Measurements from ENCODE around the gene GRID1.

The GRID1 gene

DNA sequence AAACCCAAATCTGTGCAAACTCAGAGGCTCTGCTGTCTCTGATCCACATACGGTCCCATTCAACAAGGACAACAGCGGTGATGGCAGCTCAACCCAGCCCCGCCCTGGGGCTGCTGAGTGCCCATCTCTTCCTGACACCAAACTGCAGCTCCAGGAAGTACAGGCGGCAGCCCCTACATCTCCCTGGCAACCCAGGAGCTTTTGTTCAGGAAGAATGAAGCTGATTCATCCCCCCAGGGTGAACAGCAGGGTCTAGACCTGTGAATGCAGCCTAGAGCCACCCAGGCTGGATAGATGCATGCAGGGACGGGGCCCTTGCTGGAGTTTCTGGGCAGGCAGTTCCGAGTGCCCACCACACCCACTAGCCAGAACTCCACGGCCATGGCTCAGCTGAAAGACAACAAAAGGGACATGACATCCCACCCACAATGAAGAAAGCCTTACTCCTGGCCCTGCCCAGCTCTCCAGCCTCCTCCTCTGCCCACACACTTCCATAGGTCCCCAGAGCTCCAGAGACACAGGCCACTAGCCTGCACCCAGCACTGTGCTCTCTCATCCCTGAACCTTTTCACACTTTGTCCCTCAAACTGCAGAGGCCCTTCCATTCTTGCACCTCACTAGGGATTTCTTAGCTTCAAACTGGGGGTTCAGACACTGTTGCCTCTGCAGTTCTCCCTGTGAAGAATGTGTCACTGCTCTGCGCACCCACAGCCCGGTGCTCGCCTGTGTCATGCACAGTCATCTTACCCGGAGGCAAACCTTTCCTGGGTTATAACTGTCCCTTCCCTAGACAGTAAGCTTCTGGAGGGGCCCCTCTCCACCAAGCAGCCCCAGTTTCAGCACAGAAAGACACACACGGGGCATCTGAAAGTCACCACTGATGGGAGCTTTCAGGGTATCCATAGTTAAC lies 99.1 kb downstream of the GRID1 start:
- no peak for DNase-seq (ENCODE audit: low read depth, low spot score)

DNA sequence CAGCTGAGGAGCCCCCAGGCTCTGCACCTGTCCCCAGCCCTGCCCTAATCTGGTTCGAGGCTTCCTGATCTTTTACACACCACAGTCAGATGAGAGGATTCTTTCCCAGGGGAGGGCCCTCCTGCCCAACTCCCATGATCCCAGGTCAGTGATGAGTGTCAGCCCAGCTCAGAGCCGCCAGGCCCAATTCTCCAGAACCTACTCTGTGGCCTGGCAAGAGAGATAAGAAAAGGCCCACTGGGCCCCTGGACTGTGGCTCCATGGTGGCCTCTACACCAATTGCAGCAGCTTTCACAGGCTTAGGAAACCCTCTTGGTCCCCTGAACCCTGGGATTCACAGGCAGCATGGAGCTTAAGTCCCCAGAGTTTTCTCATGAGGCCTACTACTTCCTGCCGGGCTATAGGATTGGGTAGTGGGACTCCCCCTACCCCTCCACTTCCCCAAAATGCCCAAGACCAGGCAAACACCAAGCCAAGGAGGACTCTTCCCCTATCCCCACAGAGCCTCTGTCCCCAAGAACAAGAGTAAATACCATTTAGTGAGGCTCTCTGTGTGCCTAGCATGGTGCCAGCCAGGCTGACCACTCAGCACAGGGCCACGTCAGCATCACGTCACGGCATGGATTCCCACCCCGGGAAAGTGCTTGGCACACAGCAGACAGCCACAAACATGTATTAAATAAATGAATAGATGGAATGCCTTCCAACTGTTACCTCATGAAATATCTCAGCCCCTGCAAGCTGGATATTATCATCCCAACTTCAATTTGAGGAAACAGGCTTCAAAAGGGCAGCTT lies 100.0 kb downstream of the GRID1 start:
- DNase-seq (ENCODE audit: low read depth, low spot score) = no peak

DNA sequence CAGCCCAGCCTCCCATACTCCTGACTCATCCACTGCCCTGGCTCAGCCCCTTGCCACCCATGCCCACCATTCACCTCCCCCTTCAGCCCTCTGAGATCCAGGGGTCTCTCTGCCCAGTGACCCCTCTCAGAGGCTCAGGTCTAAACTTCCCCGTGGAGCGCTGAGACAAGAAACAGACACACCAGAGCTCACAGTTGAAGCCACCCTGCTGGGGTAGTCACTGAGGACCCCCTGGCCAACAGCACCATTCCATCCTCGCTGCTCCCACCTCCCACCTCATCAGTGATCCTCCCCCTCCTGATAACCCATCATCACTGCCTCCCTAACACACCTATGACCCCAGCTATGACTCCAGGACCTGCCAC lies 100.7 kb downstream of the GRID1 start:
- no peak for DNase-seq (ENCODE audit: low read depth, low spot score)

DNA sequence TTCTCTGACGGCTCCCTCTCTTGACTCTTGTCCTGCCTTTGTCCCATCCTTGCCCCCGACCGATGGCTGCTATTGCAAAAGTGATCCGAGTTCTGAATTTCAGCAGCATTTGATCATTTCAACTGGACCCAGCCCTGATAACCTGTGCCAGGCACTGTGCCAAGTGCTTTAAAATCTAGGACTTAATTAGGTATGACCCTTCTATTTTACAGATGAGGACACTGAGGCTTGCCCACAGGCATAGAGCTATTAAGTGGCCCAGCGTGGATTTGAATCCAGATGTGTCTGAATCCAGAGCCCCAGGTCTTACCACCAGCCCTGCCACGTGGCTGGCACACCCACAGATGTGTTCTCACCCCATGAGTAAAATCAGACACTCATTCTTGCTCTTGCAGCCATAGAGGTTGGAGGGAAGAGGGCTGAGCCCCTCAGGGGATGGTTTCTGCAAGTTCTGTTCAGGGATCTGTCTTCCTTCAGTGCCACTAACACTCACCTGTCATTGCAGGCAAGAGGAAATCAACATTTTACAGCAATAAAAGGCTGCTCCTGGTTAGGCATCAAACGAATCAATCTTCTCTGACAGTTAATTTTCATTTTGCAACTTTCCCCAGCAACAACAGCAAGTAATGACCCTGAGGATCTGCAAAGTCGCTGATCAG lies 101.2 kb downstream of the GRID1 start:
- no peak for DNase-seq (ENCODE audit: low read depth, low spot score)

DNA sequence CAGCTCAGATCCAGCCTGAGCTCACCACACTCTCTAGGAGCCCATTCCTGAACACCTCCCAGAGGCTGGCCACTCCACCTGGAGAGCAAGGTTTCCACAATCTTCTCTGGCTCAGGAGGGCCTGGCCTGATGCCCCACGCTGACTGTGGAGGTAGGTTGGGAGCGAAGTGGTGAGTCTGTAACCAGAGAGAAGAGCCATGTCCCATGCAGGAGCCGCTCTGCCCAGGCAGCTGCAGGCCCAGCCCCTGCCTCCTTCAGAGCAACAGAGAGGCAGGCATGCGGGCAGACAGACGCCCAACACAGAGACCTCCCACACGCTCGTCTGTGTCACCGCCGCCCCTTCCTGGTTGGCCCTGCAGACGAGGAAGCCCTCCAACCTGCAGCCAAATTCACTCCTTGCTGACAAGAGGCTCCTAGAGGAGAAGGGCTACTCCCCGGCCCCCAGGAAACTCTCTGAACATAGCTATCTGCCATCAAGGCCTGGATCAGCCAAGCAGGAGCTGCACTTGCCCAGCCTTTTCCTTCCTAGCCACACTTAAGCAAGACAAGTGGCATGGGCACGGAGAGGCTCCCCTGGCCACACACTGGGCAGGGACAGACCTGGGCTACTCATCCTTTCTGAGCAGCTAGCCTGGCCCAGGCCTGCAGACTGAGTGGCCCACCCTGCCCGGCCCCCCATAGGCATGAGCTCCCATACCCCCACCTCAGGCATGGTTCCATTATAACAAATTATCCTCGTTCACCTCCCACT lies 101.9 kb downstream of the GRID1 start:
- no peak for DNase-seq (ENCODE audit: low read depth, low spot score)

DNA sequence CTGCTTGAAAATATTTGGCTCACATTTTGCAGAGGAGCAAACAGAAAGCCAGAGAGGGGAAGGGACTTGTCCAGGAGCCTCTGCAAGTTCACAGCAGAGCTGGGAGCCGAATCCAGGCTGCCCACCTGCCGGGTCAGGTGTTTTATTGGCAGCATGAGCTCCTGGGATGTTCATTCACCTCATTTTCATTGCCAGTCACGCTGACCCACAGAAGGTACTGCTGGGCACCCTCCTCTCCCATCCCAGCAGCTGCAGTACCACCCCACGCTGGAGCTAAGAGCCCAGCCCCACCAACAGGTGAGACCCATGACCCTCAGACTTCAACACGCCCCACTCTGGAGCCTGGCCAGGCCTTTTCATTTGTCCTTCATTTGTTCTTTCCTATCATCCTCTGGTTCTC lies 102.7 kb downstream of the GRID1 start:
- DNase-seq (ENCODE audit: low read depth, low spot score) = no peak

DNA sequence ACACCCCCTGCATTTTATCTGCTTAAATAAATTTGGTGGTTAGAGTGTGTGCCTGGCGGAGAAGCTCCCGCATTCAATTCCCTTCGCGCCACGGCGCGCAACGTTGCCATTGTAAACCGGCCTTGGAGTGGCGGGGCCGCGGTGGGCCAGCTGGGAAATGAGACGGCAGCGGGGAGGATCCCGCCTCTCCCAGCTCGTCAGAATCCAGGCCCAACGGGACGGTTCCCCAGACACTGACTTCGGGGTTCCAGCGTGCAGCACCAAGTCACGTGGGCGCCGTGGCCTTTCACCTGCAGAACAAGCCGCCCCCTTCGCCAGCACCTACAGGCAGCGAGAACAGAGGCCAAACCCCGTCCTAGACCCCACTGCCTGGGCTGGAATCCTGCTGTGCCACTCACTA lies 103.4 kb downstream of the GRID1 start:
- no peak for DNase-seq (ENCODE audit: low read depth, low spot score)

DNA sequence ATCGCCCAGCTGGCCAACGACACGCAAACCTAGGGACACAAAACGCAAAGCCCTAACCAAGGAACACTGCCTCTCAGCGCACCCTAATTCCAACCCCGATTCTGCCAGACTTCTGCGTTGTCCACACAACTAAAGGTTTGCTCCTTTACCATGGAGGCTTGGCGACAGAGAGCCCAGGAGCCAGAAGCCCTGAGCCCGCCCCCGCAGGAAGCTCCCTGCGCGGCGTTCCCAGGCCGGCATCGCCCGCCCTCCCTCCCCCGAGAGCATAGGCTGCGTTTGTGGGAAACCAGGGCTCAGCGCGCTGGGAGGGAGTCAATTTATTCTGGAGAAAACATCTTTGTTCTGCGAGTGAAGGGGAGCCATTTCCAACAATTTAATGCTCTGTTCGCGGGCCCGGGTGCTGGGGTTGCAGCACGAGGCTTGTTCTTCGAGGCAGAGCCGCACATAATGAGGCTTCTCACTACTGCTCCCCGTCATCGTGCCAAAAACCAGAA lies 103.9 kb downstream of the GRID1 start:
- DNase-seq (ENCODE audit: low read depth, low spot score) = no peak

DNA sequence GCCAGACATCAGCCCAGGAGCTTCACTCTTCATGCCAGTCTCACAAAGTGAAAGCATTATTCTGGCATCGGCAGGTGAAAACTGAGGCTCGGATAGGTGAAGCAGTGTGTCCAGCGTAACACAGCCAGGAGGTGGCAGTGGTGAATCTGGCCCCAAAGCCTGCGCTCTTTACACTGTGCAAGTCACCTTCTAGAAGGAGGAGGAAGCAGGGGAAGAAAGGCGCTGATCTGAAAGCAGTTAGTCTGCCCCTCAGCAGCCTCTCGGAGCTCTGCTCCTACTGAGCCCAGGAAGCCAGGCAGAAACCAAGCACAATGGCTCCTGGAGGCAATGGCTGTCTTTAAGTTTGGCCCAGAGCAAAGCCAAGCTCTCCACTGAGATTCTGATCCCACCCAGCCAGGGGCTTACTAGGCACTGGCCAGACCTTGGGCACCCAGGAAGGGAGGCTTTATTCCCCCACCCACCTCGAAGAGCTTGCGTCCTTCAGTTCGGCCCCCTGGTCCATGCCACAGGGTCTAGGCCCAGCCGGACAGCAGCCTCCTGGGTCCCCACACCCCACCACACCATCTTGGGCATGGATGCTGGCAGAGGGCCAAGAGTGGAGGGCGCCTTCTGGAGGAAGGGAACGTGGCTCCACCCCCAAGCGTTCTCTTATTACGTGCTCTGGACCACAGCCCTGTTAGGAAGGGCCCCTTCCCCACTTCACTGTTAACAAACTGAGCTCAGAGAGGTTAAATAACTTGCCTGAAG lies 104.5 kb downstream of the GRID1 start:
- DNase-seq (ENCODE audit: low read depth, low spot score) = no peak

DNA sequence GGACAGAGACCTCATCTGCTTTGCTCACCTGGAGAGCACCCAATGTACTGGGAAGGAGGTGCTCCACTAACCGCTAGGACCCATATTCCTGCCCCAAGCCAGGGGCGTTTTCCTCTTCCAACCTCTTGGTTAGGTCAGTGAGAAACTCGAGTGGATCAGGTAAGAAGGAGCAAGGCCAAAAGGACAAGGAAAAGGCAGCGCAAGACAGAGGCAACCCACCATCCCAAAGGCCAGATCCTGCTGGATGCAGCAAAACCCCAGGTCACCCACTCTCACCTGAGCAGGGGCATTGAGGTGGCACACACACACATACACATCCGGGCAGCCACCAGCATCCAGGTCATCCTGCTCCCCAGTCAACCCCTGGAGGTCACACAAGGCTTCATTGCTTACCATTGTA lies 105.1 kb downstream of the GRID1 start:
- DNase-seq (ENCODE audit: low read depth, low spot score) = no peak

DNA sequence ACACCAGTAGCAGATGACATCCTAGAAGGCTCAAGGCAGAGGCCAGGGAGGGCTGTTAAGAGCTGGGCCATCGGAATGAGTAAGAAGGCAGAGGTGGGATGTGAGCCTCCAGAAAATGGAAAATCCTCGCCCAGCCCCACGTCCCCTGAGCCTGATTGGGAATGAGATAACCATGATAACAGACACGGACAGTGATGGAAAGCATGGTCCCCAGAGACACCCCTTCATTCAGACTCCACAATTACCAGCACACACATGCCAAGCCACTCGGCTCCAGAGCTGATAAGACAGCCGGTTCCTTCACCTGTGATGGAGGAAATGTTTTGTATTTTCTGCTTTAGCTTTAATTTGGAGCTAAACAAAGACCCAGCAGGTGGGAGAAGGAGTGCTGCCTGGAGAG lies 106.0 kb downstream of the GRID1 start:
- no peak for DNase-seq (ENCODE audit: low read depth, low spot score)

DNA sequence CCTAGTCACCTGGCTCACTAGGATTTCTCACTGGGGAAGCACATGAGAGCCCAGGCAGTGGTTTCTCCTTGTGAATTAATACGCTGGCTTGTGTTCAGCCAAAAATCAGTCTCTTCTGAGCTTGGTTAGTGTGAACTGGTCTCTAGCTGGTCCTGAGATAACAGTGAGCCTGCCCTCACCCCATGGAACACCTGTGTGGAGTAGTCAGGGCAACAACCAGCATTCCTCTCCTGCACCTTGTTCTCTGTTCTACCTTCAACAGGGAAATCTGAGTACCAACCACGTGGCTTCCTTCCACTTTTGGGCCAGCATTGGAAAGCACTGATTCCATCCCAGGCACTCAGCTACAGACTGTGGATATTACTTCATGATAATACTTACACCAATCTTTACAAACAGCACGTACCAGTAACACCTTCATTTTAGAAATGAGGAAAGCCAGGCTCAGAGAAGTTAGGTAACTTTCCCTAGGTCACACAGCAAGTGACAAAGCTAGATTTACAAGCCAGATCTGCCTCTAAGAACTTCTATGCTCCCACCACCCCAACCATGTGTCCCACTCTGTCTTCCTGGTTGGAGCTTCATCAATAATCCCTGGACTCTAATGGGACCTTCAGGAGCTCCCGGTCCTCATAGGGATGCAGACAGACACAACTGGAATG lies 106.6 kb downstream of the GRID1 start:
- DNase-seq (ENCODE audit: low read depth, low spot score) = no peak

DNA sequence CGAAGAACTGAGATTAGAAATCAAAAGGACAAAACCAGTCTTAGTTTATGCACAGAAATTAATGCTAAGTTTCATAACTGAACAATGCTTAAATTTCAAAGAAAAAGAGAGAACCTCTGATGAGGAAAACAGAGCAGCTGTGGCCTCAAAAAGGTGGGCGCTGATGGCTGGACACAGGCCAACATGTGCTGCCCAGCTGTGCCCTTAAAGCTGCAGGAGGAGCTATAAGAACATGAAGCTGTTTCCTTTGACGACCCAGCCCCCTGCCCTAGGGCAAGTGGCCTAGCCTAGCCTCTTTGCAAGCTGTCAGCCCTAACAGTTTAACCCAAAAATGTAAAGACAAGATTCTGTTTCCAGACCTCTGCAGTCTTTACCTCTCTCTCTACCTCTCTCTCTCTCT lies 107.7 kb downstream of the GRID1 start:
- DNase-seq (ENCODE audit: low read depth, low spot score) = no peak

DNA sequence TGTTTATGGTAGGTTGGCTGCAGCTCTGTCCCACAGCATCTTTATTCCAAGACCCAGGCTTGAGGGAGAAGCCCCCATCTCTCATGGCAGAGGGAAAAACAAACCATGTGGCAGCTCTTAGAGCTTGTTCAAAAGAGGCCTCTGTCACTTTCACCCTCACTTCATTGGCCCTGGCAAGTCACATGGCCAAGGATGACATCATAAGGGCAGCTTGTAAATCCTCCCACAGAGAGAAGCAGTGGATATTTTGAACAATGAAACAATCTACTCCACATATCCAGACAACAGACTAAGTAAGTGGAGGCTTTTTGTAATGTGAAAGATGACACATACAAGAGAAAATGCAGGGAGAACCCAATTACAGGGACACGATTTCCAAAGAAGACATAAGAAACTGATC lies 108.1 kb downstream of the GRID1 start:
- DNase-seq (ENCODE audit: low read depth, low spot score) = no peak

DNA sequence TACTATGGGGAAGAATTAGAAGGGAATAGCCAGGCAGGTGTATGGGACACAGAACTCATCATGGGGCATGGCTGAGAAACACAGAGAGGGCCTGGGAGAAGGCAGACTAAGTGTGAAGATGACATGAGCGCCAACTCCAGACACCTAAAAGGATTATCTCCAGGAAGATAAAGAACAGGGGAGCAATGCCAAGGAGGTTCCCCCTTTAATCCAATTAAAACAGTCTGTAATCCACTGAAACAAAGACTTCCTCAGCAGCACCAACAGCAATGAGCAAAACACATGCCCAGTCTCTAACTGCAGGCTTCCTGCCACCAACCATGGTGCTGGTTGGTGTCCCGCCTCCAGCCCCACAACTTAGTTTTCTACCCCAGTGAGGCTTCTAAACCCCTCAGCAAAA lies 108.9 kb downstream of the GRID1 start:
- no peak for DNase-seq (ENCODE audit: low read depth, low spot score)

DNA sequence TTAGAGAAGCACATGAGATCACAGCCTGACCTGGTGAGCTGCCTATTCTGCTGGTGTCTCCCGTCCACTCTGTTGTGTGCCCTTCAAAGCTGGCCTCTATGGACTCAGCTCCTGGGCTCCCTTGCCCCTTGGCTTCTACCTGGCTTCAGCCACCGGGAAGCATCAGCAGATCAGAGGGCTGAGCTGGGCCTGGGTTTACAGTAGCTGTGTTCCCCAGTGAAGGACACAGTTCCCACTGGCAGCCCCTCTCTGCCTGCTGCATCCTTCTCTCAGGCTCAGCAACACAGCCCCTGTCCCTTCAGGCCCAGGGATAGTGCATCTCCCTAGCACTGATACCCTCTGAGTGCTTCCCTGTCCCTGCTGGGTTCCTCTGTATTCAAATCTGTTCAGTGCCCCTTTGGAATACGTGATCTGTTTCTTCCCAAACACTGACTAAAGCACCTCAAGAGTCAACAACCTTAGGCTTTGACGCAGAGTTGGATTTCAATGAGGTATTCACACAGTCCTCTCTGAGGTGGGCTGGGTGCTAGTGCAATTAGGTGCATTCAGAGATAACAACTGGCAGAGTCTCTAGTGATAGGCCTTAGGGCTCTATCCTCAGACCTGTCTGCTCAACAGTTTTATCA lies 109.8 kb downstream of the GRID1 start:
- DNase-seq (ENCODE audit: low read depth, low spot score) = no peak

DNA sequence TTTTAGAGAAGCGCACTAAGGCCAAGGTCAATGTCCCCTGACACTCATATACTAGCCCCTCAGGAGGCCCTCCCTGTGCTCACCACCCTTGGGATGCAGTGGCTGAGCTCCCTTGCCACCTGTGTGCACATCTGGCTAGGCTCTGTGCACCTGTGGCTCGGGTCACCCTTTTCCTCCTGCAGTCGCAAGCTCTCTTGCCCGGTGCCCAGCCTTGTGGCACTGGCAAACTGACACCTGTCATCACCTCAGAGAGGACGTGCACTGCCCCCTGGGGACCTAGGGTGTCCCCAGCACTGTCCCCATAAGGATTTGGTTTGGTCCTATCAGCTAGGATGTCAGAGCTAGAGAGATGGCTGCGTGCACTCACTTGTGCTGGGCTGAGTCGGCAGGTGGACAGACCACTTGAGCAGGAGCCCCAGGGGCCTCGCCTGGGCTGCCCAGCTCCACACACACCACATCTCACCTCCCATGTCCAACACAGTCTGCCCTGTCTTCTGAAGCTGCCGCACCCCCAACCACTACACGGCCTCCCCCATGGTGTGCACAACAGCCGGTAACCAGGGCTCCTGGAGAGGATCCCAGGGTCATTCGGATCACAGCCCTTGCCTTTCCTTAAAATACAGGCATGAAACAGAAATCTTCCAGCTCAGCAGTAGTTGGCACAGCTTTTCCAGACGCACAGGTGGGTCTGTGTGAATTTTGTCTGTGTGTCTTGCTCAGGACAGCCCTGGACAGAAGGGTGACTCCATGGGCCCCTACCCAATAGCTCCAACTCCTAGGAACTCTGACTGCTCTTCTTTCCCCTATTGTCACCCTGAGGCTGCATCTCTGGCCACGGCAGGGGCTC lies 111.0 kb downstream of the GRID1 start:
- no peak for DNase-seq (ENCODE audit: low read depth, low spot score)

DNA sequence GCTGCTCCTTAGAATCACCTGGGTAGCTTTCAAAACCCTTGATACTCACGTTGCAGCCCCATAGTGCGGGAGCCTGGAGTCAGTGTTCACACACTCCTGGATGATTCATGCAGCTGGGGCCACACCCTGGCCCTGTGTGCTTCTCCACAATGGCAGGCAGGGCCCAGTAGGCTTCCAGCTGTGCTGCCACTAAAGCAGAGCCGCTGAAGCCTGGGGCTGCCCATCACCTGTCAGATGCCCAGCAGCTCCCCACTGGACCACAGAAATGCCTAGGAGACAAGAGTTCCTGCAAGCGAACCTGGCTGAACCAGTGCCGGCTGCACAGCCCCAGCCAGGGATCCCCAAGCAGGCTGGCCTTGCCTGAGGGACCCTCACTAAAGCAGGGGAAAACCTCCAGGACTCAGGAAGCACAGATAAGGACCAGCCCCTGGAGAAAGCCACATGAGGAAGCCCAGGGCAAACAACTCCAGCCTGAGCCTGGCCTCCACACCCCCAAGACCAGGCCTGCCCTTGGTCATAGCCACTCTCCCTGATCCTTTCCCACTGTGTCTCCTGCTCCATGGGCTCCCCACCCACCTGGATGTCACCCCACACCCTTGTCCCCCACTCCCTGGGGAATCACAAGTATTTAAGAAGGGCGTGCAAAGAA lies 111.9 kb downstream of the GRID1 start:
- no peak for DNase-seq (ENCODE audit: low read depth, low spot score)
